GM21529 (cell line): ENCODE results near the gene BEX1.
"Not testable (repeated sequence)": the region's sequence is repeated elsewhere in the genome, so short reads cannot be mapped to it uniquely, and the experiment has no call there.

Source experiments
- ATAC-seq: cut with Tn5 transposase; IDR thresholded peaks from one replicate; pipeline ENCODE4 v1.9.1; 2021; ENCODE audit not compliant: unreplicated experiment

The BEX1 gene

GRCh38 chrX:103063918-103064434, at the start of gene BEX1:
TSS of gene BEX1 (minus strand) at chrX:103064171. CDS start at chrX:103063274, 897 bp downstream.
- ATAC-seq = no peak

GRCh38 chrX:103109497-103109896, 45.5 kb upstream of the BEX1 start:
- ATAC-seq = not testable (repeated sequence)

GRCh38 chrX:103107836-103108235, 43.9 kb upstream of the BEX1 start:
- no peak for ATAC-seq

- not testable (repeated sequence) for ATAC-seq
Measured at GRCh38 chrX:103107227-103107737, 43.3 kb upstream of the BEX1 start.

GRCh38 chrX:103104370-103104769, 40.4 kb upstream of the BEX1 start:
- not testable (repeated sequence) for ATAC-seq

- ATAC-seq = not testable (repeated sequence)
Measured at GRCh38 chrX:103103866-103104265, 39.9 kb upstream of the BEX1 start.

- no peak for ATAC-seq
Measured at GRCh38 chrX:103101299-103102042, 37.5 kb upstream of the BEX1 start.

- no peak for ATAC-seq
Measured at GRCh38 chrX:103100484-103100883, 36.5 kb upstream of the BEX1 start.

GRCh38 chrX:103099691-103100090, 35.7 kb upstream of the BEX1 start:
- no peak for ATAC-seq

- ATAC-seq = no peak
Measured at GRCh38 chrX:103098488-103098887, 34.5 kb upstream of the BEX1 start.

- ATAC-seq = no peak
Measured at GRCh38 chrX:103092942-103093341, 29.0 kb upstream of the BEX1 start, which contains the start of gene NXF3. TSS of gene NXF3 (minus strand) at chrX:103093143. CDS start at chrX:103093023, 120 bp downstream.

GRCh38 chrX:103081051-103081450, 17.1 kb upstream of the BEX1 start:
- ATAC-seq = no peak

- no peak for ATAC-seq
Measured at GRCh38 chrX:103073467-103073866, 9.5 kb upstream of the BEX1 start.

GRCh38 chrX:103066606-103067005, 2.6 kb upstream of the BEX1 start:
- ATAC-seq = no peak

GRCh38 chrX:103063191-103063845, 653 bp downstream of the BEX1 start:
- ATAC-seq = no peak

GRCh38 chrX:103061486-103061885, 2.5 kb downstream of the BEX1 start:
- no peak for ATAC-seq

- no peak for ATAC-seq
Measured at GRCh38 chrX:103056902-103057301, 7.1 kb downstream of the BEX1 start.

- no peak for ATAC-seq
Measured at GRCh38 chrX:103052625-103053024, 11.3 kb downstream of the BEX1 start.

- ATAC-seq = no peak
Measured at GRCh38 chrX:103051260-103051789, 12.6 kb downstream of the BEX1 start.

- ATAC-seq = not testable (repeated sequence)
Measured at GRCh38 chrX:103033371-103033770, 30.6 kb downstream of the BEX1 start.

- ATAC-seq = no peak
Measured at GRCh38 chrX:103017542-103017941, 46.4 kb downstream of the BEX1 start.

GRCh38 chrX:103012945-103013344, 51.0 kb downstream of the BEX1 start:
- ATAC-seq = no peak
